ENCODE measurements around the gene IL1B.

GRCh38 chr2:112793449-112793978 lies 43.1 kb downstream of the IL1B start:
- TF ChIP-seq CTCF (IDR thresholded peaks at IDR 0.05) (no peak), POLR2A (IDR thresholded peaks at IDR 0.05) (no peak)

Measured in right lobe of liver (tissue), 4 donors.